CD4-positive, alpha-beta T cell treated with Interleukin-15 for 4 hours (primary cell): ENCODE results near the gene GPRC6A.
"Not testable (repeated sequence)": the region's sequence is repeated elsewhere in the genome, so short reads cannot be mapped to it uniquely, and the experiment has no call there.

Experiments
- DNase-seq: peaks from one replicate; pipeline ENCODE4 v3.0.0-alpha.2; 2020; ENCODE audit warnings: low spot score

Gene GPRC6A, protein sequence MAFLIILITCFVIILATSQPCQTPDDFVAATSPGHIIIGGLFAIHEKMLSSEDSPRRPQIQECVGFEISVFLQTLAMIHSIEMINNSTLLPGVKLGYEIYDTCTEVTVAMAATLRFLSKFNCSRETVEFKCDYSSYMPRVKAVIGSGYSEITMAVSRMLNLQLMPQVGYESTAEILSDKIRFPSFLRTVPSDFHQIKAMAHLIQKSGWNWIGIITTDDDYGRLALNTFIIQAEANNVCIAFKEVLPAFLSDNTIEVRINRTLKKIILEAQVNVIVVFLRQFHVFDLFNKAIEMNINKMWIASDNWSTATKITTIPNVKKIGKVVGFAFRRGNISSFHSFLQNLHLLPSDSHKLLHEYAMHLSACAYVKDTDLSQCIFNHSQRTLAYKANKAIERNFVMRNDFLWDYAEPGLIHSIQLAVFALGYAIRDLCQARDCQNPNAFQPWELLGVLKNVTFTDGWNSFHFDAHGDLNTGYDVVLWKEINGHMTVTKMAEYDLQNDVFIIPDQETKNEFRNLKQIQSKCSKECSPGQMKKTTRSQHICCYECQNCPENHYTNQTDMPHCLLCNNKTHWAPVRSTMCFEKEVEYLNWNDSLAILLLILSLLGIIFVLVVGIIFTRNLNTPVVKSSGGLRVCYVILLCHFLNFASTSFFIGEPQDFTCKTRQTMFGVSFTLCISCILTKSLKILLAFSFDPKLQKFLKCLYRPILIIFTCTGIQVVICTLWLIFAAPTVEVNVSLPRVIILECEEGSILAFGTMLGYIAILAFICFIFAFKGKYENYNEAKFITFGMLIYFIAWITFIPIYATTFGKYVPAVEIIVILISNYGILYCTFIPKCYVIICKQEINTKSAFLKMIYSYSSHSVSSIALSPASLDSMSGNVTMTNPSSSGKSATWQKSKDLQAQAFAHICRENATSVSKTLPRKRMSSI

DNA sequence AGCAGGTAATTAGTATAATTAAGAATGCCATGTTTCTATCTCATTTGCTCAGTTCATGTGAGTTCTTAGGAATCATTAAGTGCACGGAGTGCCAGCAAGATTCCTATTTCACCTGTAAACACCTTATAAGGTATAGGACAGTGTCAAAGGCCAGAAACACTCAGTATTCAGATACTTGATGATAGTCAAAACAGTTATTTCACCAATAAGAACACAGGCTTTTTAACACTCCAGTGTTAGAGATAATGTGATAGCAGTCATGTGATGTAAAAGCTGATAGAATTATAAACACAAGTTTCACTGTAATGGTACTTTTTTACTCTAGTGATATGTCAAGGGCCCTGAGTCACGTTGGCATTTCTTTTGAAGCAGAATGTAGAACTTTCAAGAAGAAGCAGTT, at the start of gene GPRC6A:
TSS of gene GPRC6A (minus strand) at position 101 of the 400 bp plus-strand sequence. CDS start at position 31, 70 bp downstream.
- no peak for DNase-seq

GRCh38 chr6:116877743-116878142, 48.9 kb upstream of the GPRC6A start:
- no peak for DNase-seq

DNA sequence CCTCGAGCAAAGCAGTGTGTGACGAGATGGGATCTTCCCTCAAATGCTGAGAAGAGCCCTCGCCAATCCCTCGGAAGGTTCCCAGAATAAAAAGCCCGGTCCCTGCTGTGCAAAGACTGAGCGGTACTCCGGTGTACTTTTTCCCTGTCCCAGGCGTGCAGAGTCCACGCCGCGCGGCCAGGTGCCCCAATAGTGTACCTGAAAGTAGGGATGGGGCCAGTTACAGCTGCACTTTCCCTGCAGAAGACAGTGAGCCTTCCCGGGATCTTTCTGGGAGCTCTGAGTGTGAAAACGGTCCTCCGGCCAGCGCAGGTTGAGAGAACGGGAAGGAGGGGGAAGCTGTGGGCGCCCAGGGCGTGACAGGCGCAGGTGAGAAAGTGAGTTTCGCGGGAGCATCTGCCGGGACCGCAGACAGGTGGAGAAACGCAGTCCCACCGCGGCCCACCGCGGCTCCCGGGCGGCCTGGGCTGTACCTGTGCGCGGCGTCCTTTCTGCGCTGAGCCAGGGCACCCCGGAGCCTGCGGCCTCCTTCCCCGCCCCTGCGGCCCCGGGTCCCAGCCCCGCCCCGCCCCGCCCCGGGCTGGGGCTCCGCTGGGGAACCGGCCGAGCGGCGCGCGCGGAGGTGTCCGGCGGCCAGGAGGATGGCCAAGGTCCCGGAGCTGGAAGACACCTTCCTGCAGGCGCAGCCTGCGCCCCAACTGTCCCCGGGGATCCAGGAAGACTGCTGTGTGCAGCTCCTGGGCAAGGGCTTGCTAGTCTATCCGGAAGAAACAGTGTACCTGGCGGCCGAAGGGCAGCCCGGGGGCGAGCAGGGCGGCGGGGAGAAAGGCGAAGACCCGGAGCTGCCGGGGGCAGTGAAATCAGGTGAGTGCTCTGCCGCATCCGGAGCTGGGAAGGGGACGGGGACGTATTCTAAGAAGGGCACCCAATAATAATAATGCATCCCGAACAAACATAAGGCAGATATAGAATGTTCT, 48.0 kb upstream of the GPRC6A start, which contains the start of gene RFX6:
TSS of gene RFX6 (plus strand) at position 608 of the 977 bp plus-strand sequence. CDS start at position 642, 34 bp downstream.
- DNase-seq: no peak

DNA sequence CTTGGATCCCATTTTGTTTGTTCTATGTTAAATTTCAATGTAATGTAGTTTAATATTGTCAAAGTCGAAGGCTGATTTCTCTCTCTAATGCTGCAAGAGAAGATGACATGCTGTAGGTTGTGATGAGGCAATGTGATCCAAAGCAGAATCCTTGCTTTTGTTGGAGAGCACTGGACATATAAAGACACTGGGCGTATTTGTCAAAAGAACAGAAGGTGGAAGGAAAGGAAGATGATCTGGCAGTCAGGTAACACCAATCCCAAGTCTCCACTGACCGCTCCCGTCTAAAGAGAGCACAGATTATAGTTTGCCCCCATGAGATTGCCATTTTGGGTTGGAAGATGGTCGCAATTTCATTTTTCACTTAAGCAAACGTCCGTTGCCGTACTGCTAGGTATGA, 47.2 kb upstream of the GPRC6A start:
- no peak for DNase-seq

- no peak for DNase-seq
Observed at GRCh38 chr6:116872771-116873170, 43.9 kb upstream of the GPRC6A start.

- DNase-seq: no peak
Observed at GRCh38 chr6:116866281-116866871, 37.5 kb upstream of the GPRC6A start.

GRCh38 chr6:116859264-116859663, 30.4 kb upstream of the GPRC6A start:
- DNase-seq: no peak

- no peak for DNase-seq
Observed at GRCh38 chr6:116858060-116858459, 29.2 kb upstream of the GPRC6A start.

GRCh38 chr6:116847227-116847626, 18.3 kb upstream of the GPRC6A start:
- no peak for DNase-seq

GRCh38 chr6:116842459-116842858, 13.6 kb upstream of the GPRC6A start:
- DNase-seq: no peak

- no peak for DNase-seq
Observed at GRCh38 chr6:116840091-116840490, 11.2 kb upstream of the GPRC6A start.

- no peak for DNase-seq
Observed at GRCh38 chr6:116836606-116837342, 7.9 kb upstream of the GPRC6A start.

- not testable (repeated sequence) for DNase-seq
Observed at GRCh38 chr6:116834526-116834925, 5.6 kb upstream of the GPRC6A start.

GRCh38 chr6:116827561-116828240, 1.2 kb downstream of the GPRC6A start:
- DNase-seq: no peak

DNA sequence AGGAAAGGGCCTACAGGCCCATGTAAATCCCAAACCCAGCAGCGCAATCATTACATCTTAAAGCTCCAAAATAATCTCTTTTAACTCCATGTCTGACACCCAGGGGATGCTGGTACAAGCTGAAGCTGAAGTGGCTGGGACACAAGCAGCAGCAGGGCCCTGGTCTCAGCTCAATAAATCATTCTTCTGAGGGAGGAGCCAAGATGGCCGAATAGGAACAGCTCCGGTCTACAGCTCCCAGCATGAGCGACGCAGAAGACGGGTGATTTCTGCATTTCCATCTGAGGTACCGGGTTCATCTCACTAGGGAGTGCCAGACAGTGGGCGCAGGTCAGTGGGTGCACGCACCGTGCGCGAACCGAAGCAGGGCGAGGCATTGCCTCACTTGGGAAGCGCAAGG, 12.5 kb downstream of the GPRC6A start:
- DNase-seq: not testable (repeated sequence)

DNA sequence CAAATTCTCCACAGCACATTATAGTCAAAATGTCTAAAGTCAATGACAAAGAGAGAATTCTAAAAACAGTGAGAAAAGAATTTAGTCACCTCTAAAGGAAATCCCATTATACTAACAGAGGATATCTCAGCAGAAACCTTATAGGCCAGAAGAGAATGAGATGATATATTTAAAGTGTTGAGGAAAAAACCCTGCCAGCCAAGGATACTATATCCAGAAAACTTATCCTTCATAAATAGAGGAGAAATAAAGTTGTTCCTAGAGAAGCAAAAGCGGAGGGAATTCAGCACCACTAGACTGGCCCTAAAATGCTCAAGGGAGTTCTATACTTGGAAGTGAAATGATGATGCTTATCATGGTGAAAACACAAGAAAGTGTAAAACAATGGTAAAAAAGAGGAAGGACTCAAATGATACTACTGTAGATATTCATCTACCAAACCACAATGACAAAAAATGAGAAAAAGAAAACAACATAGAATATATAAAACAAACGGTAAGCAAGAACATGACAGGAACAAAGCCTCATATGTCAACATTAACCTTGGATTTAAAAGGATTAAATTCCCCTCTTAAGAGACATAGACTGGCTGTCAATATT, 16.7 kb downstream of the GPRC6A start:
- DNase-seq: no peak

GRCh38 chr6:116801971-116802370, 26.9 kb downstream of the GPRC6A start:
- DNase-seq: no peak

GRCh38 chr6:116799945-116800344, 28.9 kb downstream of the GPRC6A start:
- DNase-seq: no peak

GRCh38 chr6:116797585-116797984, 31.3 kb downstream of the GPRC6A start:
- no peak for DNase-seq
